H1 (cell line): Measurements from ENCODE around the gene SPSB1. TPM values are rescaled to one million over a fixed set of nuclear protein-coding genes. Genes with fewer than 3 reads are reported as not detected.

Experiments
- CTCF ChIA-PET: fragments of 300-600 bp; sonication (Branson Sonifier 250); formaldehyde crosslinking; loops from one replicate; lab custom pipeline; 2021; ENCODE audit not compliant: partially characterized antibody; lab: Charles Lee
- POLR2A ChIA-PET: fragments of 300-600 bp; sonication (Branson Sonifier 250); formaldehyde crosslinking; loops from one replicate; lab custom pipeline; 2021; ENCODE audit warnings: inconsistent platforms; ENCODE audit not compliant: partially characterized antibody; lab: Charles Lee
- DNase-seq, 2 experiments: peaks; one replicate each; pipeline versions ENCODE4 v3.0.0 to v3.0.0-alpha.2; 2010 to 2022; ENCODE audit warnings: low spot score in 2 of 2, low read depth in 1 of 2, mixed read lengths in 1 of 2
- FAIRE-seq: peaks from 2 replicates; lab custom pipeline; 2011; peaks lifted over from hg19 to GRCh38; lab: Jason Lieb, UNC
- H2AFZ ChIP-seq: 2 replicates; pipeline ENCODE4 v1.8.1; 2012; ENCODE audit warnings: low read length, inconsistent platforms
- H2AK5ac ChIP-seq: 2 replicates; pipeline ENCODE4 v1.6.1; 2013; ENCODE audit warnings: low read depth, low read length
- H2BK120ac ChIP-seq: replicated peaks from 2 replicates; pipeline ENCODE3; 2013; ENCODE audit warnings: low read depth, low read length, inconsistent platforms
- H2BK12ac ChIP-seq: 2 replicates; pipeline ENCODE4 v1.6.1; 2013; ENCODE audit warnings: low read depth, low read length
- H2BK15ac ChIP-seq: 2 replicates; pipeline ENCODE4 v1.6.1; 2013; ENCODE audit warnings: low read length
- H2BK20ac ChIP-seq: 2 replicates; pipeline ENCODE4 v1.6.1; 2013; ENCODE audit warnings: low read length
- H2BK5ac ChIP-seq: 2 replicates; pipeline ENCODE4 v1.6.1; 2013; ENCODE audit warnings: low read depth, low read length
- H3K14ac ChIP-seq: 2 replicates; pipeline ENCODE4 v1.6.1; 2013; ENCODE audit warnings: inconsistent platforms; ENCODE audit not compliant: insufficient read length
- H3K18ac ChIP-seq: 2 replicates; pipeline ENCODE4 v1.6.1; 2013; ENCODE audit warnings: low read length; ENCODE audit errors: extremely low read depth
- H3K23ac ChIP-seq: 2 replicates; pipeline ENCODE4 v1.6.1; 2013; ENCODE audit warnings: inconsistent platforms; ENCODE audit not compliant: insufficient read length
- H3K23me2 ChIP-seq: 2 replicates; pipeline ENCODE4 v1.6.1; 2013; ENCODE audit warnings: low read depth, low read length
- H3K27ac ChIP-seq: 2 replicates; pipeline ENCODE4 v1.6.1; 2011; ENCODE audit warnings: low read depth, low read length, inconsistent platforms
- H3K27me3 ChIP-seq, 4 experiments: replicated peaks in 1 of 4; 1 replicate in 1 of 4; 2 replicates in 3 of 4; pipeline versions ENCODE4 v1.6.1 to v1.8.1; 2011 to 2013; ENCODE audit warnings: low read length in 3 of 4, mild to moderate bottlenecking in 3 of 4, inconsistent platforms in 2 of 4, mixed read lengths in 2 of 4, moderate library complexity in 1 of 4; ENCODE audit not compliant: control insufficient read depth in 3 of 4, insufficient read depth in 3 of 4; ENCODE audit errors: extremely low read depth in 1 of 4
- H3K36me3 ChIP-seq, 4 experiments: 2 replicates each; pipeline versions ENCODE4 v1.6.1 to v1.8.1; 2011 to 2013; ENCODE audit warnings: mild to moderate bottlenecking in 4 of 4, low read length in 3 of 4, moderate library complexity in 2 of 4, control low read depth in 1 of 4, inconsistent platforms in 1 of 4; ENCODE audit not compliant: insufficient read depth in 4 of 4, control insufficient read depth in 2 of 4
- H3K4ac ChIP-seq: replicated peaks from 2 replicates; pipeline ENCODE3; 2013; ENCODE audit warnings: low read length, low read depth, mixed read lengths, inconsistent platforms; ENCODE audit not compliant: insufficient read length
- H3K4me1 ChIP-seq, 4 experiments: replicated peaks in 1 of 4; 1 replicate in 1 of 4; 2 replicates in 3 of 4; pipeline versions ENCODE4 v1.6.1 to v1.8.1; 2011 to 2013; ENCODE audit warnings: low read length in 3 of 4, inconsistent platforms in 2 of 4, mixed read lengths in 1 of 4; ENCODE audit not compliant: insufficient read depth in 4 of 4, control insufficient read depth in 3 of 4
- H3K4me2 ChIP-seq, 2 experiments: 2 replicates each; pipeline versions ENCODE4 v1.6.1 to v1.8.1; 2011 to 2013; ENCODE audit warnings: low read depth in 2 of 2, low read length in 2 of 2, control low read depth in 1 of 2, inconsistent platforms in 1 of 2, mild to moderate bottlenecking in 1 of 2; ENCODE audit not compliant: insufficient read depth in 1 of 2
- H3K4me3 ChIP-seq, 4 experiments: fragments of 200-600, 300-600 bp in 1 of 4; sonication (generic), shearing (Covaris generic), sonication (Bioruptor Twin) in 1 of 4; 2 replicates each; pipeline versions ENCODE4 v1.5.1 to v1.8.1; 2011 to 2016; ENCODE audit warnings: low read length in 4 of 4, low read depth in 3 of 4, control low read depth in 2 of 4, inconsistent platforms in 2 of 4, mild to moderate bottlenecking in 2 of 4, mixed read lengths in 1 of 4, moderate library complexity in 1 of 4; ENCODE audit not compliant: insufficient read depth in 2 of 4; ENCODE audit errors: extremely low read depth in 1 of 4
- H3K56ac ChIP-seq: replicated peaks from 2 replicates; pipeline ENCODE3; 2013; ENCODE audit warnings: low read depth, mild to moderate bottlenecking, mixed read lengths, low read length, inconsistent platforms; ENCODE audit not compliant: insufficient read length
- H3K79me1 ChIP-seq: 2 replicates; pipeline ENCODE4 v1.6.1; 2013; ENCODE audit warnings: low read depth, low read length, control low read depth
- H3K79me2 ChIP-seq, 2 experiments: 2 replicates each; pipeline versions ENCODE4 v1.6.1 to v1.8.1; 2012 to 2013; ENCODE audit warnings: low read length in 2 of 2, mild to moderate bottlenecking in 2 of 2, inconsistent platforms in 1 of 2; ENCODE audit not compliant: insufficient read depth in 2 of 2, control insufficient read depth in 1 of 2
- H3K9ac ChIP-seq, 4 experiments: replicated peaks in 1 of 4; 1 replicate in 1 of 4; 2 replicates in 3 of 4; pipeline versions ENCODE4 v1.6.1 to v1.8.1; 2011 to 2013; ENCODE audit warnings: low read depth in 3 of 4, low read length in 3 of 4, control low read depth in 2 of 4, mild to moderate bottlenecking in 2 of 4, moderate library complexity in 2 of 4, inconsistent platforms in 1 of 4; ENCODE audit errors: extremely low read depth in 1 of 4
- H3K9me3 ChIP-seq, 2 experiments: 2 replicates each; pipeline versions ENCODE4 v1.6.1 to v1.8.1; 2012 to 2013; ENCODE audit warnings: mild to moderate bottlenecking in 2 of 2, moderate library complexity in 2 of 2, control low read depth in 1 of 2, inconsistent platforms in 1 of 2, low read depth in 1 of 2, low read length in 1 of 2, mixed read lengths in 1 of 2; ENCODE audit not compliant: insufficient read depth in 2 of 2
- H4K20me1 ChIP-seq, 2 experiments: replicated peaks in 1 of 2; 2 replicates each; pipeline versions ENCODE3 to v1.8.1; 2011 to 2013; ENCODE audit warnings: inconsistent platforms in 2 of 2, low read length in 2 of 2, mild to moderate bottlenecking in 1 of 2; ENCODE audit not compliant: insufficient read depth in 2 of 2, control insufficient read depth in 1 of 2
- H4K5ac ChIP-seq: 2 replicates; pipeline ENCODE4 v1.6.1; 2013; ENCODE audit warnings: low read length, low read depth, mixed read lengths, inconsistent platforms; ENCODE audit not compliant: insufficient read length
- H4K8ac ChIP-seq: 2 replicates; pipeline ENCODE4 v1.8.0; 2013; ENCODE audit warnings: mild to moderate bottlenecking, moderate library complexity, low read length, inconsistent platforms; ENCODE audit not compliant: insufficient read depth; ENCODE audit errors: extremely low read depth
- H4K91ac ChIP-seq: replicated peaks from 2 replicates; pipeline ENCODE3; 2013; ENCODE audit warnings: low read length, mixed read lengths, inconsistent platforms; ENCODE audit not compliant: insufficient read length
- ASH2L ChIP-seq: fragments of 200-600, 300-600 bp; sonication (generic); IDR thresholded peaks from one replicate; pipeline ENCODE4 v1.7.1; 2017; ENCODE audit warnings: low read length
- CBX5 ChIP-seq: fragments of 300-800, 300-1000 bp; sonication (generic); IDR thresholded peaks from 2 replicates; pipeline ENCODE4 v1.7.1; 2016; ENCODE audit warnings: antibody characterized with exemption, low read length, low read depth
- EGR1 ChIP-seq: IDR thresholded peaks from 2 replicates; pipeline ENCODE4 v1.6.1; 2011; ENCODE audit warnings: low read depth, low read length, borderline replicate concordance
- JUN ChIP-seq: IDR thresholded peaks from 2 replicates; pipeline ENCODE4 v1.6.1; 2011; ENCODE audit warnings: low read depth, mild to moderate bottlenecking, improper control_type of control experiment, low read length
- KDM4A ChIP-seq: IDR thresholded peaks from one replicate; pipeline ENCODE4 v1.7.1; 2012; ENCODE audit warnings: low read depth, mild to moderate bottlenecking, moderate library complexity, low read length, inconsistent platforms; ENCODE audit not compliant: severe bottlenecking
- MAFK ChIP-seq: IDR thresholded peaks from 2 replicates; pipeline ENCODE4 v1.6.1; 2012; ENCODE audit warnings: low read depth, mild to moderate bottlenecking, improper control_type of control experiment, low read length
- NRF1 ChIP-seq: IDR thresholded peaks from 2 replicates; pipeline ENCODE4 v1.6.1; 2011; ENCODE audit warnings: mild to moderate bottlenecking, low read depth, low read length, improper control_type of control experiment
- RFX5 ChIP-seq: IDR thresholded peaks from 2 replicates; pipeline ENCODE4 v1.6.1; 2011; ENCODE audit warnings: low read depth, low read length, improper control_type of control experiment, borderline replicate concordance
- SIN3A ChIP-seq, 2 experiments: IDR thresholded peaks in 1 of 2; conservative IDR thresholded peaks in 1 of 2; 2 replicates each; pipeline ENCODE4 v1.6.1; 2011 to 2012; ENCODE audit warnings: low read length in 2 of 2, improper control_type of control experiment in 1 of 2, low read depth in 1 of 2, mild to moderate bottlenecking in 1 of 2
- SP4 ChIP-seq: IDR thresholded peaks from 2 replicates; pipeline ENCODE4 v1.6.1; 2012; ENCODE audit warnings: low read length, inconsistent platforms
- WGBS, 2 experiments: shearing (Covaris generic) in 1 of 2; methylation state at CpG; one replicate each; pipeline versions ENCODE4 v1.1.6 to v1.1.7; 2013 to 2015; ENCODE audit warnings: low lambda C conversion rate in 2 of 2, mixed read lengths in 2 of 2, inconsistent platforms in 1 of 2, low coverage in 1 of 2, missing lambda C conversion rate in 1 of 2; ENCODE audit not compliant: insufficient replicate concordance in 2 of 2, insufficient coverage in 1 of 2, insufficient read length in 1 of 2; ENCODE audit errors: extremely low coverage in 1 of 2, missing lambda C conversion rate in 1 of 2; 5-methylcytosine and 5-hydroxymethylcytosine counted together
- polyA plus RNA-seq, 7 experiments: library from polyadenylated mRNA; depleted of rRNA in 3 of 7; stranded (reverse) in 5 of 7; unstranded in 2 of 7; fragments of >200 nt in 5 of 7; fragments of 200-250 nt in 2 of 7; gene quantifications; 1 replicate in 5 of 7; 2 replicates in 1 of 7; 4 replicates in 1 of 7; pipeline versions ENCODE4 v1.2.1 to v1.2.3, GENCODE V29; 2011 to 2013; ENCODE audit warnings: missing spikeins in 2 of 7, mixed read lengths in 2 of 7
- total RNA-seq: library from RNA; stranded (reverse); fragmentation: NEBNext Ultra II Directional; extraction: Animal tissue kit (Norgen Biotek cat#: 25700); gene quantifications from 2 replicates; pipeline ENCODE4 v1.2.1, GENCODE V29; 2021
- TF ChIP-seq, protein P1 (sequence below): IDR thresholded peaks from 2 replicates; pipeline ENCODE4 v1.6.1; 2011; ENCODE audit warnings: low read length, improper control_type of control experiment

SPSB1 gene
- total and polyA plus RNA-seq, 2 of the 8 experiments (the other 6 are each of a cell fraction or from before 2014, with no cell fraction given), result 5.3 to 6.4 TPM

DNA sequence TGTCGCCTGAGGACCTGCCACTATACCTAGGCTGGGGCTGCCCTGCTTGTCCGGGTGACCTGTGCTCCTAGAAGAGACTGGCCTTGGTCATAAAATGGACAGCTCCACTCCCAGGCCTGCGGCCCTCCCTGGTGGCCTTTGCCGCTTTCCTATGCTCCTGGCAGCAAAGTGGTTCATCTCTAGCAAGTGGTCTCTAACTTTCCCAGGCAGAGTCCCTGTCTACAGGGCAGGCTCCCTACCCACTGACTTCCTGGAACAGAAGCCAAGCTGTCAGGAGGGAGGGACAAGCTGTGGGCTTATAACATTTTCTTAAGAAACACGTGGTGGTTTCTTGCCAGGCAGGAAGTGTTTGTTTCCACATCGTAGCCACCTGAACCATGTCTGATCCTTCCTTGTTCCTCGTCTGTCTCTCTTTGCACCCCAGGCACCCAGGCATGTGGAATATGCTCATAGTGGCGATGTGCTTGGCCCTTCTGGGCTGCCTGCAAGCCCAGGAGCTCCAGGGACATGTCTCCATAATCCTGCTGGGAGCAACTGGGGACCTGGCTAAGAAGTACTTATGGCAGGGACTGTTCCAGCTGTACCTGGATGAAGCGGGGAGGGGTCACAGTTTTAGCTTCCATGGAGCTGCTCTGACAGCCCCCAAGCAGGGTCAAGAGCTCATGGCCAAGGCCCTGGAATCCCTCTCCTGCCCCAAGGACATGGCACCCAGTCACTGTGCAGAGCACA lies 48.0 kb upstream of the SPSB1 start:
- DNase-seq, result no peak
- Histone ChIP-seq H2AFZ (no peak overlapping the region), H3K23ac (no peak overlapping the region), H2AK5ac (no peak overlapping the region), H2BK20ac (no peak overlapping the region), H3K23me2 (no peaks in the 10 kb centered on the region), H3K56ac (no peak overlapping the region), H3K36me3 (no peaks in the 10 kb centered on the region), H2BK15ac (no peak overlapping the region), H3K27ac (no peak overlapping the region), H2BK120ac (no peak overlapping the region), H2BK5ac (no peak overlapping the region), H3K4me3 (no peak overlapping the region), H2BK12ac (no peak overlapping the region), H3K4ac (no peak overlapping the region), H3K18ac (no peak overlapping the region), H4K91ac (no peak overlapping the region), H4K8ac (no peak overlapping the region), H3K9me3 (no peaks in the 10 kb centered on the region), H3K27me3 (no peaks in the 10 kb centered on the region; a peak in 1 of 7 replicates), H3K9ac (no peak overlapping the region), H3K79me1 (no peaks in the 10 kb centered on the region), H4K5ac (no peak overlapping the region), H3K14ac (no peak overlapping the region), H3K4me2 (no peak overlapping the region), H3K4me1 (peaks cover 6 to 19% (median 13%) of the 10 kb centered on the region in 4 experiments), H4K20me1 (no peaks in the 10 kb centered on the region), H3K79me2 (no peaks in the 10 kb centered on the region)
- TF ChIP-seq, protein P1, sequence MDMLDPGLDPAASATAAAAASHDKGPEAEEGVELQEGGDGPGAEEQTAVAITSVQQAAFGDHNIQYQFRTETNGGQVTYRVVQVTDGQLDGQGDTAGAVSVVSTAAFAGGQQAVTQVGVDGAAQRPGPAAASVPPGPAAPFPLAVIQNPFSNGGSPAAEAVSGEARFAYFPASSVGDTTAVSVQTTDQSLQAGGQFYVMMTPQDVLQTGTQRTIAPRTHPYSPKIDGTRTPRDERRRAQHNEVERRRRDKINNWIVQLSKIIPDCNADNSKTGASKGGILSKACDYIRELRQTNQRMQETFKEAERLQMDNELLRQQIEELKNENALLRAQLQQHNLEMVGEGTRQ, result no peak
- TF ChIP-seq CBX5, result no peak
- TF ChIP-seq MAFK, result no peak
- no peak for TF ChIP-seq JUN
- TF ChIP-seq RFX5, result no peak
- TF ChIP-seq ASH2L, result no peak
- no peak for TF ChIP-seq KDM4A
- no peak for TF ChIP-seq SIN3A (conservative IDR thresholded peaks at IDR 0.05 in 1 of 2, IDR thresholded peaks at IDR 0.05 in 1 of 2; ENCODE audit: low read depth in 1 of 2, low read length in 2 of 2)
- TF ChIP-seq SP4, result no peak
- TF ChIP-seq NRF1, result no peak
- TF ChIP-seq EGR1, result no peak
- 89% methylated on average over 9 of the region's 9 CpGs; no CpG with 5 or more reads in 1 of the 2 experiments for WGBS, 2 experiments
- FAIRE-seq, result no peak
- ChIA-PET CTCF (interaction anchor here (0.6 to 12.2 kb wide), 8 partner anchors 9 to 475 kb away, joined by 3 to 127 read pairs (median 3); partner anchors contain the start of gene H6PD), POLR2A (interaction anchor here (1.1 kb wide), 1 partner anchor 30 kb away, joined by 3 read pairs; no protein-coding TSS in a partner anchor)
